ENCODE data around the gene TM7SF2. TPM values are rescaled to one million over a fixed set of nuclear protein-coding genes. Genes with fewer than 3 reads are reported as not detected.

TM7SF2 gene
- total RNA-seq, 1 experiment from 2014 or later, result 23.5 TPM

GRCh38 chr11:65087216-65087615 is 24.5 kb upstream of the TM7SF2 start:
- in situ Hi-C loops (cut with HindIII; ENCODE audit: low sequenced_read_pairs), result no loop called here
- no peak for DNase-seq (ENCODE audit: low spot score)

GRCh38 chr11:65087827-65088226 is 23.8 kb upstream of the TM7SF2 start:
- in situ Hi-C loops (cut with HindIII; ENCODE audit: low sequenced_read_pairs), result no loop called here
- DNase-seq (ENCODE audit: low spot score), result no peak

GRCh38 chr11:65089621-65090020 is 22.1 kb upstream of the TM7SF2 start:
- DNase-seq (ENCODE audit: low spot score), result no peak
- in situ Hi-C loops (cut with HindIII; ENCODE audit: low sequenced_read_pairs), result no loop called here

GRCh38 chr11:65090628-65091027 is 21.0 kb upstream of the TM7SF2 start:
- DNase-seq (ENCODE audit: low spot score), result no peak
- in situ Hi-C loops (cut with HindIII; ENCODE audit: low sequenced_read_pairs), result no loop called here

- DNase-seq (ENCODE audit: low spot score), result no peak
- in situ Hi-C loops (cut with HindIII; ENCODE audit: low sequenced_read_pairs), result no loop called here
Measured at GRCh38 chr11:65095427-65095826, 16.2 kb upstream of the TM7SF2 start.

GRCh38 chr11:65095974-65096806 is 15.5 kb upstream of the TM7SF2 start, which contains the start of gene VPS51:
TSS of gene VPS51 (plus strand) at chr11:65096214. CDS start at chr11:65096251, 37 bp downstream.
- peak; percentile 90 for DNase-seq (ENCODE audit: low spot score)
- in situ Hi-C loops (cut with HindIII; ENCODE audit: low sequenced_read_pairs), result no loop called here

GRCh38 chr11:65096926-65097325 is 14.7 kb upstream of the TM7SF2 start:
- DNase-seq (ENCODE audit: low spot score), result no peak
- in situ Hi-C loops (cut with HindIII; ENCODE audit: low sequenced_read_pairs), result no loop called here

GRCh38 chr11:65100674-65101350 is 10.9 kb upstream of the TM7SF2 start:
- no peak for DNase-seq (ENCODE audit: low spot score)
- in situ Hi-C loops (cut with HindIII; ENCODE audit: low sequenced_read_pairs), result no loop called here

GRCh38 chr11:65102142-65103095 is 9.3 kb upstream of the TM7SF2 start:
- in situ Hi-C loops (cut with HindIII; ENCODE audit: low sequenced_read_pairs), result no loop called here
- no peak for DNase-seq (ENCODE audit: low spot score)

- DNase-seq (ENCODE audit: low spot score), result no peak
Measured at GRCh38 chr11:65103476-65103875, 8.2 kb upstream of the TM7SF2 start.

GRCh38 chr11:65104628-65105027 is 7.0 kb upstream of the TM7SF2 start:
- in situ Hi-C loops (cut with HindIII; ENCODE audit: low sequenced_read_pairs), result no loop called here
- no peak for DNase-seq (ENCODE audit: low spot score)

More at GRCh38 chr11:65103476-65103875, 8.2 kb upstream of the TM7SF2 start:
- in situ Hi-C loops (cut with HindIII; ENCODE audit: low sequenced_read_pairs), result no loop called here

GRCh38 chr11:65107078-65107477 is 4.6 kb upstream of the TM7SF2 start:
- DNase-seq (ENCODE audit: low spot score), result no peak
- in situ Hi-C loops (cut with HindIII; ENCODE audit: low sequenced_read_pairs), result no loop called here

- no peak for DNase-seq (ENCODE audit: low spot score)
- in situ Hi-C loops (cut with HindIII; ENCODE audit: low sequenced_read_pairs), result no loop called here
Measured at GRCh38 chr11:65107751-65108468, 3.8 kb upstream of the TM7SF2 start.

- DNase-seq (ENCODE audit: low spot score), result no peak
- in situ Hi-C loops (cut with HindIII; ENCODE audit: low sequenced_read_pairs), result no loop called here
Measured at GRCh38 chr11:65108469-65109123, 3.1 kb upstream of the TM7SF2 start.

GRCh38 chr11:65109231-65110198 is 2.2 kb upstream of the TM7SF2 start:
- in situ Hi-C loops (cut with HindIII; ENCODE audit: low sequenced_read_pairs), result no loop called here

GRCh38 chr11:65110354-65110861 is 1.3 kb upstream of the TM7SF2 start:
- peak; percentile 87 for DNase-seq (ENCODE audit: low spot score)
- in situ Hi-C loops (cut with HindIII; ENCODE audit: low sequenced_read_pairs), result no loop called here

More at GRCh38 chr11:65109231-65110198, 2.2 kb upstream of the TM7SF2 start:
- no peak for DNase-seq (ENCODE audit: low spot score)

GRCh38 chr11:65111159-65111743 is 421 bp upstream of the TM7SF2 start:
- DNase-seq (ENCODE audit: low spot score), result no peak
- in situ Hi-C loops (cut with HindIII; ENCODE audit: low sequenced_read_pairs), result no loop called here
